ENCODE data around the gene KLHL29. TPM values are rescaled to one million over a fixed set of nuclear protein-coding genes. Genes with fewer than 3 reads are reported as not detected.

Gene KLHL29
- total RNA-seq, 1 experiment from 2014 or later = 12.2 TPM

DNA sequence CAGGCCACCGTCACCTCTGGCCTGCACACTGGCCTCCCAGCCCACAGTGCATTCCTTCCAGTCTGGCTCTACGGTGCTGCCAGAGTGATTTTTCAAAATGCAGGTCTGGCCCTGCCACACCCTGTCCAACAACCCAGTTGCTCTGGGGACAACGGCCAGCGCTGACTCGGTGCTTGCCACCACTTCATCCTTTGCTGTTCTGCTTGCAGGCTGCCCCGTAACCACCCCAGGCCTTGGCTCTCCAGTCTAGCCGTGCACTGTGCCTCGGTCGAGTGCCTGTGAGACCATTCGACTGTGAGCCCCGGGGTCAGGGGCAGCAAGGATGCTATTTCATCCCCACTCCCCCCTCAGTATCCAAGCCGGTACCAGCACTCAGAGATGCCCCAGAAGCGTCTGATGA is 262.6 kb downstream of the KLHL29 start:
- H3K9me3 ChIP-seq (ENCODE audit: low read depth, low read length, poor library complexity, severe bottlenecking) = no peaks in the 10 kb centered on the region
- no peaks in the 10 kb centered on the region for H3K27me3 ChIP-seq (replicated peaks; ENCODE audit: insufficient read depth, low read depth, low read length, poor library complexity)
- CTCF ChIA-PET = no interaction called here
- POLR2A ChIA-PET (ENCODE audit: low non-redundant PET) = no interaction called here
- no peak overlapping the region for H3K4me3 ChIP-seq (ENCODE audit: low read depth, low read length, poor library complexity, severe bottlenecking)
- BruUV-seq (replicated peaks) = no TSS peak
- peaks cover 2% of the 10 kb centered on the region for H3K36me3 ChIP-seq (ENCODE audit: insufficient read depth, low read length, poor library complexity, severe bottlenecking)
- DNase-seq (ENCODE audit: low spot score) = no peak
- intact Hi-C loops (cut with micrococcal nuclease; ENCODE audit: unreplicated experiment) = no loop called here
- no peak overlapping the region for H3K27ac ChIP-seq (ENCODE audit: low read depth, low read length, poor library complexity, severe bottlenecking)
- TF ChIP-seq EZH2 (IDR thresholded peaks at IDR 0.05; ENCODE audit: borderline replicate concordance, low read depth, low read length, poor library complexity, severe bottlenecking) = no peak
- peaks cover 6% of the 10 kb centered on the region for H3K4me1 ChIP-seq (ENCODE audit: insufficient read depth, low read length, poor library complexity, severe bottlenecking)

DNA sequence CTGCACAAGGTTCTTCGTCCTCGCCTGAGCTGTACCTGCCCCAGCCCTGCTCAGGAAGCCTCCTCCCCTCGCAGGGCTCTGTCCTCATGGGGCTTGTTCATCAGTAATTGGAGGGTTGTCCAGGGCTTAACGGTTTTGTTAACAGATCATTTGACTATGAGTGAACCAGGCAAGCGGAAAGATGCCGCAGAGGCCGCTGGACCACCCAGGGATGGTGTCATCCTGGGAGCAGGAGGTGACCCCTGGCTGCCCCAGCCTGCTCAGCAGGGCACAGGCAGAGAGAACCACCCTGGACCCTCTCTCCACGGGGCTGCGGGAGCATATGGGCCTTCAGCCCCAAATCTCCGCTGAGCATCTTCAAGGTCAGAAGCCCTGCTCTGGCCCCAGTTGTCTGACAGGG is 264.3 kb downstream of the KLHL29 start:
- ChIA-PET CTCF (no interaction called here), POLR2A (ENCODE audit: low non-redundant PET) (no interaction called here)
- H3K27ac ChIP-seq (ENCODE audit: low read depth, low read length, poor library complexity, severe bottlenecking) = no peak overlapping the region
- peaks cover 6% of the 10 kb centered on the region for H3K4me1 ChIP-seq (ENCODE audit: insufficient read depth, low read length, poor library complexity, severe bottlenecking)
- TF ChIP-seq, protein P1, sequence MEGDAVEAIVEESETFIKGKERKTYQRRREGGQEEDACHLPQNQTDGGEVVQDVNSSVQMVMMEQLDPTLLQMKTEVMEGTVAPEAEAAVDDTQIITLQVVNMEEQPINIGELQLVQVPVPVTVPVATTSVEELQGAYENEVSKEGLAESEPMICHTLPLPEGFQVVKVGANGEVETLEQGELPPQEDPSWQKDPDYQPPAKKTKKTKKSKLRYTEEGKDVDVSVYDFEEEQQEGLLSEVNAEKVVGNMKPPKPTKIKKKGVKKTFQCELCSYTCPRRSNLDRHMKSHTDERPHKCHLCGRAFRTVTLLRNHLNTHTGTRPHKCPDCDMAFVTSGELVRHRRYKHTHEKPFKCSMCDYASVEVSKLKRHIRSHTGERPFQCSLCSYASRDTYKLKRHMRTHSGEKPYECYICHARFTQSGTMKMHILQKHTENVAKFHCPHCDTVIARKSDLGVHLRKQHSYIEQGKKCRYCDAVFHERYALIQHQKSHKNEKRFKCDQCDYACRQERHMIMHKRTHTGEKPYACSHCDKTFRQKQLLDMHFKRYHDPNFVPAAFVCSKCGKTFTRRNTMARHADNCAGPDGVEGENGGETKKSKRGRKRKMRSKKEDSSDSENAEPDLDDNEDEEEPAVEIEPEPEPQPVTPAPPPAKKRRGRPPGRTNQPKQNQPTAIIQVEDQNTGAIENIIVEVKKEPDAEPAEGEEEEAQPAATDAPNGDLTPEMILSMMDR (conservative IDR thresholded peaks at IDR 0.05; ENCODE audit: low read depth, low read length) = no peak
- no peak for TF ChIP-seq EZH2 (IDR thresholded peaks at IDR 0.05; ENCODE audit: borderline replicate concordance, low read depth, low read length, poor library complexity, severe bottlenecking)
- no peaks in the 10 kb centered on the region for H3K36me3 ChIP-seq (ENCODE audit: insufficient read depth, low read length, poor library complexity, severe bottlenecking)
- no peaks in the 10 kb centered on the region for H3K27me3 ChIP-seq (replicated peaks; ENCODE audit: insufficient read depth, low read depth, low read length, poor library complexity)
- H3K9me3 ChIP-seq (ENCODE audit: low read depth, low read length, poor library complexity, severe bottlenecking) = no peaks in the 10 kb centered on the region
- H3K4me3 ChIP-seq (ENCODE audit: low read depth, low read length, poor library complexity, severe bottlenecking) = no peak overlapping the region
- no TSS peak for BruUV-seq (replicated peaks)
- no peak for DNase-seq (ENCODE audit: low spot score)
- intact Hi-C loops (cut with micrococcal nuclease; ENCODE audit: unreplicated experiment) = no loop called here

DNA sequence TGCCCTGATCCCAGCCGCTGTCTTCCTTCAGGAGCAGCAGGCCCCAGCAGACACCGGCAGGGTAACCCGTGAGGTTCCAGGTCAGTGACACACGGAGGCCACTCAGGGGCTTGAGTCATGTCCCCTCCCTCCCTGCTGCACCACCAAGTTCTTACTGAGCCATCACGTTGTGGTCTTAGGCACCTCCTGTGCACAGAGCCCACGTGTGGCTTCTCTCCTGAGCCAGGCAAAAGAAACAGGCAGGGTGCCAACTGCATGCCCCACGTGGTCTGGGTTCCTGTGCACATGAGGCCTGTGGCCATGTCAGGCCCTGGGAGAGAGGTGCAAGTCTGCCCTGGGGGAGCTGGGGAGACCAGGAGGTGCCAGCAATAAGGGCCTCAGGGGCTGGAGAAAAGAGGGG is 264.8 kb downstream of the KLHL29 start:
- Histone ChIP-seq H3K27ac (ENCODE audit: low read depth, low read length, poor library complexity, severe bottlenecking) (no peak overlapping the region), H3K36me3 (ENCODE audit: insufficient read depth, low read length, poor library complexity, severe bottlenecking) (no peaks in the 10 kb centered on the region), H3K9me3 (ENCODE audit: low read depth, low read length, poor library complexity, severe bottlenecking) (no peaks in the 10 kb centered on the region), H3K27me3 (replicated peaks; ENCODE audit: insufficient read depth, low read depth, low read length, poor library complexity) (no peaks in the 10 kb centered on the region), H3K4me3 (ENCODE audit: low read depth, low read length, poor library complexity, severe bottlenecking) (no peak overlapping the region), H3K4me1 (ENCODE audit: insufficient read depth, low read length, poor library complexity, severe bottlenecking) (peaks cover 6% of the 10 kb centered on the region)
- intact Hi-C loops (cut with micrococcal nuclease; ENCODE audit: unreplicated experiment) = no loop called here
- POLR2A ChIA-PET (ENCODE audit: low non-redundant PET) = no interaction called here
- DNase-seq (ENCODE audit: low spot score) = no peak
- CTCF ChIA-PET = no interaction called here
- TF ChIP-seq, protein P1 (conservative IDR thresholded peaks at IDR 0.05; ENCODE audit: low read depth, low read length) = no peak
- no peak for TF ChIP-seq EZH2 (IDR thresholded peaks at IDR 0.05; ENCODE audit: borderline replicate concordance, low read depth, low read length, poor library complexity, severe bottlenecking)
- BruUV-seq (replicated peaks) = no TSS peak
